Measurements from ENCODE around the gene ACAP2.

DNA sequence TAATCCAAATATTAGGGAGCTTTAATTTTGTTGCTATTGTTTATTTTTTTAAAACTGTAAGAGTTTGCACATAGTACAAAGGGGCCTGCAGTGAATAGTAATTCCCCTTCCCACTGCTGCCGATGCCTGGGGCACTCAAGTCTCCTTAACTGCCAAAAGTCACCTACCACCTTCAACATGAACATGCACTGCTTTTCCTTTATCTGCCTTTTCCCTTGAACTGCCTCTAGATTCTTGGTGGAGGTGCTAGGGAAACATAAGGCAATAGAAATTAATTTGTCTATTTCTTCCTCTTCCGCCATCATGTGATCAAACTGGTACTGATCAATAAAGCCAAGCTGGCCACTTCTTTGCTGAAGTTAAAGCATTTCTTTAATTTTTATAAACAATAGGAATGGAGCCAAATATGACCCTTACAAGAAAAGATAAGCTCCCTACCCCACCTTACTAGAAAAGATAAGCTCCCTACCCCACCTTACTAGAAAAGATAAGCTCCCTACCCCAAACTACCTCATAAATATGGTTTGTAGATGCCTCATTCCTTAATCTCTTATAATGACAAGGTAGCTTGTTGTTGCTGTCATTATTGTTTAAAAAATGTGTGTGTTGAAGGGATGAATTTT is 17.4 kb upstream of the ACAP2 start:
- TF ChIP-seq POLR2AphosphoS5 (IDR thresholded peaks at IDR 0.05; ENCODE audit: low read depth, low read length) (no peak), POLR2A (IDR thresholded peaks at IDR 0.05; ENCODE audit: low read depth, low read length) (no peak), TAF1 (IDR thresholded peaks at IDR 0.05; ENCODE audit: borderline replicate concordance, low read depth, low read length) (no peak)

Data from GM12892 (cell line).